Astrocyte of the hippocampus (primary cell): ENCODE data around the gene DACT2.

Experiments used
- DNase-seq: peaks from one replicate; pipeline ENCODE4 v3.0.0; 2011; ENCODE audit warnings: low read depth, low spot score

The DACT2 gene

GRCh38 chr6:168349718-168350210 is 30.2 kb upstream of the DACT2 start:
- no peak for DNase-seq

- no peak for DNase-seq
These were observed 28.6 kb upstream of the DACT2 start for GRCh38 chr6:168348186-168348585.

- no peak for DNase-seq
These were observed 28.0 kb upstream of the DACT2 start for GRCh38 chr6:168347615-168348014.

- DNase-seq: no peak
These were observed 27.5 kb upstream of the DACT2 start for GRCh38 chr6:168347053-168347452.

- DNase-seq: no peak
These were observed 26.5 kb upstream of the DACT2 start for GRCh38 chr6:168345896-168346754.

- DNase-seq: no peak
These were observed 25.7 kb upstream of the DACT2 start for GRCh38 chr6:168345266-168345665.

DNA sequence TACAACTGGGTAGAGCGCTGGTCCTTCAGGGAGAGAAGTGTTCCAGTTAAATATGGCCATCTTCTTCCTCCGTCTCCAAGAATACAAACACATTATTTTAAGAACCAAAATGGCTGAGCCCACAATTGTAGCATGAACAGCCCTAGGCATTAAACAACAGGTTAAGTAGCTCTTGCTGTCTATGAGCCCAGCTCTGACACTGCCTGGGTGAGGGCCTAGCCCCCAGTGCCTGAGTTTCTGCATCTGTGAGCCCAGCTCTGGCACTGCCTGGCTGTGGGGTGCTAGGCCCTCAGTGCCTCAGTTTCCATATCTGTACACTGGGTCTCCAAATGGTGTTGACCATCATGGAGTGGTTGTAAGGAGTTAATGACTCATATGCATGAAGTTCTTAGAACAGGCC is 24.8 kb upstream of the DACT2 start:
- no peak for DNase-seq

- no peak for DNase-seq
These were observed 23.9 kb upstream of the DACT2 start for GRCh38 chr6:168343239-168344150.

DNA sequence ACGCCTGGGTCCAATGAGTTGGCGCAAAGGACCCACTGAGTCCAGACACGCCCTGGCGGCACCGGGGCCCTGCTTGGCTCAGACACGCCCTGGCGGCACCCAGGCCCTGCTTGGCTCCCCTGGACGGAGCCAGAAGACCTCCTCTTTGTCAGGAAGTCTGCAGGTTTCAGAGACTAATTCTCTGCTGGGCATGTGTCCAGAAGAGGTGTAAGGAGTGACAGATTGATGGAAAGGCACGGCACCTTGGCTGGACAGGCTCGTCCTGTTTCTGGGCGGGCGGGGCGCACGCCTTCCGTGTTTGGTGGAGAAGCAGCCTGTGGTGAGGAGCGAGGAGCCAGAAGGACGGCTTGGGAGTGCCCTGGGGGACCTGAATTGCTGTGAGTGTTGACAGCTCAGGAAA is 23.1 kb upstream of the DACT2 start:
- no peak for DNase-seq

GRCh38 chr6:168341280-168341900 is 21.8 kb upstream of the DACT2 start:
- DNase-seq: no peak

DNA sequence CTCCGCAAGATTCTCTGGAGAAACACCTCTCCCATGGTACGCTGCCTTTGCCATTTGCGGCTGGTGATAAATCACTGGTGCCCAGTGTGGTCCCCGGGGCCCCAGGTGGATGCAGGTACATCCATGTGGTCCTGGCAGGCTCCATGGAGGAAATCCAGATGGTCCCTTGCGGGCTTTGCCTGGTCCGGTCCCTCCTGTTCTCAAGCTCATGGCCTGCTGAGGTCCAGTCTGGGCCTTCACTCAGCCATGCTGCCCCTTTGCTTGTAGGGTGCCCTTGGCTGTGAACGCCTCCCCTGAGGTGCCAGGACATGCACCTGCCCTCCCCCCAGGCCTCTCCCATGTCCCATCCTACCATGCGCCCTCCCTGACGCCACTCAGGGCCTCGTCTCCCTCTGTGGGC is 21.2 kb upstream of the DACT2 start:
- DNase-seq: no peak

DNA sequence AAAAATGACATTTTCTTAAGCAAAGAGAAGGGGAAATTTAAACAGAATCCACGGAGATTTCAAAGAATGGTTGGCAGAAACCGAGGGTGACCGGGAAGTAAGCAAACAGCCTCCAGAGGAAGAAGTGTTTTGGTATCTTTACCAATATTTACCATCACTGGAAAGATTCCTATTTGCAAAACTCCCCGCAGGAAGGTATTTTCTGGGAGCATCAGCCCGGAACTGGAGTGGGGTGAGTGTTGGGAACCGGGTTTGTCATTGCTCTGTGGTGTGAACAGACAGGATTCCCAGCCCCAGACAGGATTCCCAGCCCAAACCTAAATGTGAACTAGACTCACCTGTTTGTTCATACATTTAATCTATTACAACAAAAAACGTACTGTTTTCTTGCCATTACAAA is 19.2 kb upstream of the DACT2 start:
- no peak for DNase-seq

- no peak for DNase-seq
These were observed 17.4 kb upstream of the DACT2 start for GRCh38 chr6:168336967-168337366.

DNA sequence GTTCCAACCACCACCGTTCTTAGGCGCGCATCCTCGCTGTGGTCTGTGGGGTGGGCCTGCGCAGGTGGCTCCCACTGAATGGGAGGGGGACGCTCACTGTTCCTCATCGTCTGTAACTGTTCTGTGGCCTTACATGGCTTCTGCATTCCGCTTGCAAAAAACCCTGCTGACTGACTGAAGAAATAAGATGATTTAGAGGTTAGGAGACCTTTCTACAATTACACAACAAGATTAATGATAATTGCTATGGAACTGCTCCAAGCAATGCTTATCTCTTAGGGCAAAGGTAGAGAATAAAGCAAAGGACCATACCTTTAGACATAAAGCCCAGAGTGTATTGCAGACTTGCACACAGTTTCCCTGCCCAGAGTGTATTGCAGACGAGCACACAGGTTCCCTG is 14.4 kb upstream of the DACT2 start:
- no peak for DNase-seq

- no peak for DNase-seq
These were observed 13.9 kb upstream of the DACT2 start for GRCh38 chr6:168333491-168333890.

GRCh38 chr6:168333039-168333438 is 13.5 kb upstream of the DACT2 start:
- DNase-seq: no peak

DNA sequence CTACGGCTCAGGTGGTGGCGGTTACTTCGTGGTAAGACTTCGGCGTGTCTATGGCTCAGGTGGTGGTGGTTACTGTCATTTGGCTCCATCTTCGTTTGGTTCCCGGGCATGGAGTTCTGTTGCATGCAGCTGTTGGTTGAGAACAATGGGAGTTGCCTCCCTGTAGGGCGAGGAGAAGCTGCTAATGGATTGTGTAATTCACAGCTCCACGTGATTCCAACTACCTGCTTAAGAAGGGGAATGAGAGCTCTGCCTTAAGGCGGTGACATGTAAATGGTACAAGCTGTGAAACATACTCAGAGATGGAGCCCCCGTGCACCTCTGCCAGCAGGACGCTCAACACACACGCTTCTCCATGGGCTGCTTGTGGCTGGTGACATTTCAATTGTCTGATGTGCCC is 12.4 kb upstream of the DACT2 start:
- no peak for DNase-seq

DNA sequence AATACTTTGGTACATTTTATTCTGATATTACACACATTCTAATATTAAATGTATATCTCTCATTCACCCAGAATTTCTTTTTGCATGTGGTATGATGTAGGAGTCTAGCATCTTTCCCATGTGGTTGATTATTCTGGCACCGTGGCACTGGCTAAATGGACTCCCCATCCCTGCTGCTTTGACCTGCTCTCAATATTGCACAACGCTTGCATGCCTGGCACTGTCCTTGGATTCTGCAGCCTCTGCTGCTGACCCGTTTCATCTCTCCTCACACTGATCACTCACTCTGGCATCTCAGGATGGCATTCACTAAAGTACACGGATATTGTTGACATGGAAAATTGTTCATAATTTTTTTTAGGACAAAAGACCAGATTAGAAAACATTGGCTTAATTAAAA is 11.5 kb upstream of the DACT2 start:
- DNase-seq: no peak

- DNase-seq: no peak
These were observed 10.8 kb upstream of the DACT2 start for GRCh38 chr6:168330403-168330802.

- no peak for DNase-seq
These were observed 8.5 kb upstream of the DACT2 start for GRCh38 chr6:168328086-168328485.

DNA sequence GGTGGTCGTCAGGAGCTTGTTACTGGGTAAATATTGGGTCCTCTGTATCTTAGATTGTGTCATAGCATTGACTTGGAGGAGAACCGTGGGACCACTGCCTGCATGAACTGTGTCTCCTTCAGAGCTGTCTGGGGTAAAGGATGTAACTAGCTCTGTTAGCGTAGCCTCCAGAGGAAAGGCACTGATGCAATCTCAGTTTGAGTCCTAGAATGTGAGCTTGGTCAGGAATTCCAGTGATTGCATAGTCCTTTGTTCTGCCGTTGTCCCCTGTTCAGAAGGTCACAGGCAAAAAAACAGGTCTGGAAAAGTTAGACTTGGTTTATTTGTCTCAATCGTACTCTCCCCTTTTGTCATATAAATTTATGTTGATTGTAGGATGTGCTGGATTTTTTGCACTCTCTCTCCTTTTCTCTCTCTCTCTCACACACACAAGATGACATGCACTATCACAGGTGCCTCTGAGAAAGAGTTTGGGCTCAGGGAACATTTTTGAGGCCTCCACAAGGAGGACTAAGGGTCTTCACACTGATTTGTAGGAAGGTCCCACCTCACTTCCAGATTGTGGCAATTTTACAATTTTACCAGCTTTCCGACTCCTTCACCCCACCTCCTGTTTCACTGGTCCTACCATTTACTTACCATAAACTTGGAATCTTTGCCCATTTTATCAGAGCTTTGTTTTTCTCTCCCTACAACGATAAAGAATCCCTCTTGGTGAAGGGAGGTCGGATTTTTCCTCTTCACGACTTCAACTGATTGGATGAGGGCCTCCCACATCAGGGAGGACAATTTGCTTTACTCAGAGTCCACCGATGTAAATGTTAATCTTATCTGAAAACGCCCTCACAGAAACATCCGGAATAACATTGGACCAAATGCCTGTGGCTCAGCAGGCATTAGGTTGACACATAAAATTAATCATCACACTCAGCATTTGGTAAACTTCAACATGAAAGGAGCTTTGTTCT is 7.0 kb upstream of the DACT2 start:
- DNase-seq: peak; percentile 49
